Gastroesophageal sphincter (tissue), 4 donors: ENCODE data around the gene LMNTD1. TPM values are rescaled to one million over a fixed set of nuclear protein-coding genes. Genes with fewer than 3 reads are reported as not detected.

Experiments
- ATAC-seq: fragments of 150-250 bp; one replicate; pipeline ENCODE4 v1.9.1; 2016; ENCODE audit warnings: mild to moderate bottlenecking, moderate library complexity
- H3K27ac ChIP-seq, 4 donors: fragments of 200-600 bp; sonication (generic) in 3 of 4; 1 replicate in 3 of 4; 2 replicates in 1 of 4; pipeline ENCODE4 v1.5.1; 2016 to 2019
- H3K27me3 ChIP-seq: fragments of 200-600 bp; sonication (generic); one replicate; pipeline ENCODE4 v1.5.1; 2019
- H3K36me3 ChIP-seq, 2 donors: fragments of 200-600 bp; sonication (generic); one replicate each; pipeline ENCODE4 v1.5.1; 2019; ENCODE audit warnings: control low read depth in 1 of 2
- H3K4me1 ChIP-seq, 3 donors: fragments of 200-600 bp; sonication (generic); 1 replicate in 2 of 3; 2 replicates in 1 of 3; pipeline ENCODE4 v1.5.1; 2016 to 2019; ENCODE audit warnings: control low read depth in 2 of 3
- H3K4me3 ChIP-seq, 2 donors: fragments of 200-600 bp; sonication (generic); one replicate each; pipeline ENCODE4 v1.5.1; 2019; ENCODE audit warnings: mild to moderate bottlenecking in 1 of 2, moderate library complexity in 1 of 2
- H3K9me3 ChIP-seq, 3 donors: fragments of 200-600 bp; sonication (generic); one replicate each; pipeline ENCODE4 v1.5.1; 2017 to 2019; ENCODE audit warnings: control low read depth in 2 of 3
- EP300 ChIP-seq: sonication (generic); formaldehyde crosslinking; IDR thresholded peaks from one replicate; pipeline ENCODE4 v1.6.1; 2017; ENCODE audit warnings: antibody characterized with exemption, mild to moderate bottlenecking
- POLR2A ChIP-seq, 2 donors: fragments of 450-650 bp; IDR thresholded peaks; one replicate each; pipeline ENCODE4 v1.6.1; 2017; ENCODE audit warnings: antibody characterized with exemption in 2 of 2, mild to moderate bottlenecking in 2 of 2, moderate library complexity in 1 of 2
- POLR2AphosphoS5 ChIP-seq: sonication (generic); formaldehyde crosslinking; IDR thresholded peaks from one replicate; pipeline ENCODE4 v1.6.1; 2017; ENCODE audit warnings: antibody characterized with exemption
- WGBS, 2 donors: methylation state at CpG; one replicate each; pipeline ENCODE4 v1.1.5; 2018; ENCODE audit warnings: low coverage in 1 of 2; 5-methylcytosine and 5-hydroxymethylcytosine counted together
- total RNA-seq, 4 donors: library from RNA; depleted of rRNA; stranded (reverse); fragments of >200 nt; gene quantifications; one replicate each; pipeline ENCODE4 v1.1.0, GENCODE V29; 2016
- TF ChIP-seq, protein P1 (sequence below), 4 experiments: fragments of 200-600 bp in 2 of 4; fragments of 450-650 bp in 2 of 4; sonication (generic) in 1 of 4; IDR thresholded peaks; one replicate each; pipeline ENCODE4 v1.5.1; 2017 to 2019; ENCODE audit warnings: antibody characterized with exemption in 4 of 4, mild to moderate bottlenecking in 2 of 4, moderate library complexity in 2 of 4

Gene LMNTD1
- total RNA-seq, 4 donors from 2014 or later, result 1.2 TPM; not detected in 3

DNA sequence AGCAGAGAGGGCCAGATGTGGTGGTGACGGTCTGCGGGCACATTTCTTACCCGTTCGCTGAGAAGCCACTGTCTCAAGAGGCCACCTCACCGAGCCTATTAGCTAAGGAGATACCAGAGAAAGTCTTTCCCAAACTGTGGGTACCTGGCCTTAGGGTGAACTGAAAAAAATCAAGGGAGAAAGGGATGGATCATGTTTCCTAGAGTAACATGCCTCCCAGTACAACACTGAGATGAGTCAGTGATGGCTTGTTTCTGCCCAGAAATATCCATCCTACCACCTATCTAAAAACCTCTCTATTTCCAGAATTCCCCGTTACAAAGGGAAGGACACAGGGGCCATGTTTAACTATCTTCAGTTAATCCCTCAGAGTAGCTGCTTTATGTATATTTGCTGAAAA lies 83.7 kb downstream of the LMNTD1 start:
- TF ChIP-seq POLR2AphosphoS5, result no peak
- TF ChIP-seq, protein P1, sequence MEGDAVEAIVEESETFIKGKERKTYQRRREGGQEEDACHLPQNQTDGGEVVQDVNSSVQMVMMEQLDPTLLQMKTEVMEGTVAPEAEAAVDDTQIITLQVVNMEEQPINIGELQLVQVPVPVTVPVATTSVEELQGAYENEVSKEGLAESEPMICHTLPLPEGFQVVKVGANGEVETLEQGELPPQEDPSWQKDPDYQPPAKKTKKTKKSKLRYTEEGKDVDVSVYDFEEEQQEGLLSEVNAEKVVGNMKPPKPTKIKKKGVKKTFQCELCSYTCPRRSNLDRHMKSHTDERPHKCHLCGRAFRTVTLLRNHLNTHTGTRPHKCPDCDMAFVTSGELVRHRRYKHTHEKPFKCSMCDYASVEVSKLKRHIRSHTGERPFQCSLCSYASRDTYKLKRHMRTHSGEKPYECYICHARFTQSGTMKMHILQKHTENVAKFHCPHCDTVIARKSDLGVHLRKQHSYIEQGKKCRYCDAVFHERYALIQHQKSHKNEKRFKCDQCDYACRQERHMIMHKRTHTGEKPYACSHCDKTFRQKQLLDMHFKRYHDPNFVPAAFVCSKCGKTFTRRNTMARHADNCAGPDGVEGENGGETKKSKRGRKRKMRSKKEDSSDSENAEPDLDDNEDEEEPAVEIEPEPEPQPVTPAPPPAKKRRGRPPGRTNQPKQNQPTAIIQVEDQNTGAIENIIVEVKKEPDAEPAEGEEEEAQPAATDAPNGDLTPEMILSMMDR (IDR thresholded peaks at IDR 0.05), result no peak
- TF ChIP-seq POLR2A (IDR thresholded peaks at IDR 0.05), result no peak
- TF ChIP-seq EP300, result no peak
- Histone ChIP-seq H3K27ac (peak overlapping the region in 2 of 4 donors; percentile 34 to 42), H3K4me3 (no peak overlapping the region), H3K4me1 (peaks cover 0 to 19% (median 0%) of the 10 kb centered on the region in 3 donors), H3K36me3 (no peaks in the 10 kb centered on the region), H3K27me3 (no peaks in the 10 kb centered on the region), H3K9me3 (no peaks in the 10 kb centered on the region)
- WGBS, 2 donors, result 27 to 92% methylated on average over 2 of the region's 6 CpGs
- no peak for ATAC-seq

DNA sequence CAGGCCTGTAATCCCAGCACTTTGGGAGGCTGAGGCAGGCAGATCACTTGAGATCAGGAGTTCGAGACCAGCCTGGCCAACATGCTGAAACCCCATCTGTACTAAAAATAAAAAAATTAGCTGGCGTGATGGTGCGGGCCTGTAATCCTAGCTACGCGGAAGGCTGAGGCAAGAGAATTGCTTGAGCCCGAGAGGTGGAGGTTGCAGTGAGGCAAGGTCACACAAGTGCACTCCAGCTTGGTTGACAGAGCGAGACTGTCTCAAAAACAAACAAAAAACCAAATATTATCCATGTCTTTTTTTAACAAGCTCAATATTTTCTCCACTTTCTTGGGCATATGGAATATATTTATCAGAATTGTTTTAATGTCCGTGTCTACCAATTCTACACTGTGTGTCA lies 89.6 kb downstream of the LMNTD1 start:
- H3K27ac ChIP-seq, result no peak overlapping the region
- H3K36me3 ChIP-seq, result no peaks in the 10 kb centered on the region
- no peak overlapping the region for H3K4me3 ChIP-seq
- H3K27me3 ChIP-seq, result no peaks in the 10 kb centered on the region
- H3K4me1 ChIP-seq, result no peaks in the 10 kb centered on the region
- 93 to 98% methylated on average over 8 of the region's 8 CpGs for WGBS, 2 donors
- H3K9me3 ChIP-seq, result no peaks in the 10 kb centered on the region
- TF ChIP-seq POLR2AphosphoS5, result no peak
- TF ChIP-seq, protein P1 (IDR thresholded peaks at IDR 0.05), result no peak
- no peak for TF ChIP-seq EP300
- TF ChIP-seq POLR2A (IDR thresholded peaks at IDR 0.05), result no peak
- no peak for ATAC-seq

DNA sequence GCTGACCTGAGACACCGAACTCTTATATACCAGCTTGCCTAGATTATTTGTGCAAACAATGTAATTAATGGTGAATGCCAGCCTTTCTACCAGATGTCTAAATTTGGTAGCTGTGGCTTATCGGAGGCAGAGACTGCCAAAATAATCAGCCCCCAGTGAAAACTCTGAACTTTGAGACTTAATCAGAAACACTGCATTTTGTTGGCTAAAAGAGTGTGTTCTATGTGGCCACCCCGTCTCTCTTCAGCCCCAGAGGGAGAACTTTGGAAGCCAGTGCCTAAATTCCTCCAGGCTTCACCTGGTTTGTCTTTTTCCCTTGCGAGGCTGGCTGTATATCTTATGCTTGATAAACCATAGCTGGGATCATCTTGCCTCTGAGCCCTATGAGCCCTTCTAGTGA lies 90.1 kb downstream of the LMNTD1 start:
- 86% methylated on average over 4 of the region's 4 CpGs; no CpG with 5 or more reads in 1 of the 2 donors for WGBS, 2 donors
- ATAC-seq, result no peak

DNA sequence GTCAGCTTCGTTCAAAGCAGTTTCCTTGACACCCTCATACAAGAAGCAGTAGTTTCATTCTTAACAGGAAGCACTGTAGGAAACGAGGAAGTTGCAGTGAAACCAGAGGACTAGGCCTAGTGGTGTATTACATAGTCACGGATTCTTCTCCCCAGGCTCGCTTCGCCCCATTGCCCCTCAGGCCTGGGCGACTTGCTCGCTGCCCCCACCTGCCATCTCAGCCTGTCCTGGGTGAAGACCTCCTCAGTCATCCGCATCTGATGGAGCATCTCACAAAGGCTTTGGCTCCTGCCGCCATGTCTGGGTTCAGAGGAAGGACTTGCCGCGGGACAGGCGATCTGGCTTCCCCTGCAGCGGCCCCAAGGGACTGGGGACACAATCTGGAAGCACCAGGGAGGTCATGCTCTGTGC lies 93.5 kb downstream of the LMNTD1 start:
- no peak for TF ChIP-seq POLR2AphosphoS5
- TF ChIP-seq, protein P1 (IDR thresholded peaks at IDR 0.05), result no peak
- no peak for TF ChIP-seq EP300
- no peak for TF ChIP-seq POLR2A (IDR thresholded peaks at IDR 0.05)
- H3K4me3 ChIP-seq, result no peak overlapping the region
- H3K27ac ChIP-seq, result no peak overlapping the region
- WGBS, 2 donors, result 65 to 75% methylated on average over 2 to 11 of the region's 13 CpGs
- no peaks in the 10 kb centered on the region for H3K27me3 ChIP-seq
- H3K36me3 ChIP-seq, result no peaks in the 10 kb centered on the region
- no peaks in the 10 kb centered on the region for H3K9me3 ChIP-seq
- ATAC-seq, result no peak
- H3K4me1 ChIP-seq, result peaks cover 0 to 7% (median 0%) of the 10 kb centered on the region in 3 donors

More for the DNA sequence above, 90.1 kb downstream of the LMNTD1 start:
- TF ChIP-seq EP300 (no peak), POLR2A (IDR thresholded peaks at IDR 0.05) (no peak)
- no peaks in the 10 kb centered on the region for H3K27me3 ChIP-seq
- no peaks in the 10 kb centered on the region for H3K9me3 ChIP-seq
- H3K27ac ChIP-seq, result no peak overlapping the region
- H3K36me3 ChIP-seq, result no peaks in the 10 kb centered on the region
- H3K4me1 ChIP-seq, result peaks cover 0 to 4% (median 0%) of the 10 kb centered on the region in 3 donors
- H3K4me3 ChIP-seq, result no peak overlapping the region

DNA sequence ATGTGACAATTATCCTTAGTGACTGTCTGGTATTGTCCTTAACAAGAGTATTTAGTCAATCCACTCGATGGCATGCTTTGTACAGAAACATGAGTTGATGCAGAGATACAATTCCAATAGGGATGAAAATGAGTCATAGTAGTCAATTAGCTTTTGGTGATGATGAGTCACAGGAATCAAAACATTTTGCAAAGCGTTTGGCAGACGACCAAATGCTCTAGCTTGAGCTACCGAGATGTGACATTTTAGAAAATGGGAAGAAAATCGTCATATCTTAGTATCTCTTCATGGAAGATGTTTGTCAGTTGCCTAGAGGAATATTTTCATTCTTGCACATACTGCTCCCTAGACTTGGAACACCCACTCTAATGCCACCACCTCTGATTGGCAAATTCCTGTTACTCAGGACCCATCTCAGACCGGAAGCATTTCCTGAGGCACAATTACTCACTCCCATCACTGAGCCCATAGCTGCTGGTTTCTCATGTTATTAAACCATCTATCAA lies 95.0 kb downstream of the LMNTD1 start:
- H3K4me3 ChIP-seq, result no peak overlapping the region
- 16 to 24% methylated on average over 6 of the region's 6 CpGs for WGBS, 2 donors
- ATAC-seq, result no peak
- H3K27me3 ChIP-seq, result no peaks in the 10 kb centered on the region
- no peaks in the 10 kb centered on the region for H3K9me3 ChIP-seq
- TF ChIP-seq POLR2AphosphoS5, result peak; percentile 27
- TF ChIP-seq, protein P1 (IDR thresholded peaks at IDR 0.05), result no peak
- no peak overlapping the region for H3K27ac ChIP-seq
- H3K36me3 ChIP-seq, result no peaks in the 10 kb centered on the region
- H3K4me1 ChIP-seq, result peaks cover 0 to 7% (median 0%) of the 10 kb centered on the region in 3 donors
